CD8-positive, alpha-beta memory T cell (primary cell): ENCODE measurements around the gene ABLIM2. TPM values are rescaled to one million over a fixed set of nuclear protein-coding genes. Genes with fewer than 3 reads are reported as not detected.

Source experiments
- CTCF ChIA-PET: fragments of 350-600 bp; sonication (Branson Sonifier 250); formaldehyde crosslinking; loops from one replicate; lab custom pipeline; 2021; ENCODE audit warnings: antibody characterized with exemption; lab: Charles Lee
- POLR2A ChIA-PET: fragments of 350-600 bp; sonication (Branson Sonifier 250); formaldehyde crosslinking; loops from one replicate; lab custom pipeline; 2021; ENCODE audit warnings: antibody characterized with exemption; lab: Charles Lee
- DNase-seq, 5 donors: peaks; one replicate each; pipeline versions ENCODE4 v3.0.0 to v3.0.0-alpha.2; 2020 to 2022; ENCODE audit warnings: mixed read lengths in 1 of 5
- H3K27ac ChIP-seq: one replicate; pipeline ENCODE4 v1.7.0; 2013; ENCODE audit warnings: low read depth, mild to moderate bottlenecking, low read length, moderate library complexity
- H3K27me3 ChIP-seq: 2 replicates; pipeline ENCODE4 v1.7.0; 2013; ENCODE audit warnings: low read length, mild to moderate bottlenecking; ENCODE audit not compliant: insufficient read depth, poor library complexity, severe bottlenecking
- H3K36me3 ChIP-seq: 2 replicates; pipeline ENCODE4 v1.7.0; 2013; ENCODE audit warnings: mild to moderate bottlenecking, low read length, moderate library complexity; ENCODE audit not compliant: insufficient read depth
- H3K4me1 ChIP-seq: 2 replicates; pipeline ENCODE4 v1.7.0; 2013; ENCODE audit warnings: mild to moderate bottlenecking, low read length, moderate library complexity; ENCODE audit not compliant: insufficient read depth
- H3K4me3 ChIP-seq: 2 replicates; pipeline ENCODE4 v1.7.0; 2013; ENCODE audit warnings: mild to moderate bottlenecking, low read length
- H3K9me3 ChIP-seq: 2 replicates; pipeline ENCODE4 v1.7.0; 2013; ENCODE audit warnings: mild to moderate bottlenecking, low read length
- H3K27ac Mint-ChIP-seq, 8 donors: one replicate each; pipeline ENCODE4 v1.8.0; 2020 to 2021; ENCODE audit warnings: mixed read lengths in 8 of 8, mild to moderate bottlenecking in 6 of 8, inconsistent platforms in 3 of 8, moderate library complexity in 3 of 8
- H3K27me3 Mint-ChIP-seq, 2 donors: one replicate each; pipeline ENCODE4 v1.8.0; 2020 to 2021; ENCODE audit warnings: mixed read lengths in 2 of 2, mild to moderate bottlenecking in 1 of 2, moderate library complexity in 1 of 2
- H3K36me3 Mint-ChIP-seq, 3 donors: one replicate each; pipeline ENCODE4 v1.8.0; 2020 to 2021; ENCODE audit warnings: mixed read lengths in 3 of 3, inconsistent platforms in 1 of 3, mild to moderate bottlenecking in 1 of 3
- H3K4me1 Mint-ChIP-seq, 3 donors: one replicate each; pipeline ENCODE4 v1.8.0; 2020 to 2021; ENCODE audit warnings: mixed read lengths in 3 of 3, inconsistent platforms in 1 of 3, mild to moderate bottlenecking in 1 of 3
- H3K4me3 Mint-ChIP-seq, 7 donors: one replicate each; pipeline ENCODE4 v1.8.0; 2020 to 2021; ENCODE audit warnings: mixed read lengths in 7 of 7, mild to moderate bottlenecking in 6 of 7, moderate library complexity in 4 of 7, inconsistent platforms in 2 of 7
- H3K9me3 Mint-ChIP-seq, 5 donors: one replicate each; pipeline ENCODE4 v1.8.0; 2020 to 2022; ENCODE audit warnings: mixed read lengths in 5 of 5, mild to moderate bottlenecking in 3 of 5, moderate library complexity in 2 of 5, inconsistent platforms in 1 of 5
- polyA plus RNA-seq: library from polyadenylated mRNA; unstranded; fragments of 300-500 nt; fragmentation: Illumina TruSeq; gene quantifications from one replicate; pipeline ENCODE4 v1.2.3, GENCODE V29; 2021
- total RNA-seq, 2 experiments: library from RNA; stranded (reverse); gene quantifications; one replicate each; pipeline ENCODE4 v1.2.3, GENCODE V29; 2021

ABLIM2 gene
- total and polyA plus RNA-seq, 3 experiments from 2014 or later, result 0.72 to 1.2 (median 1.1) TPM

DNA sequence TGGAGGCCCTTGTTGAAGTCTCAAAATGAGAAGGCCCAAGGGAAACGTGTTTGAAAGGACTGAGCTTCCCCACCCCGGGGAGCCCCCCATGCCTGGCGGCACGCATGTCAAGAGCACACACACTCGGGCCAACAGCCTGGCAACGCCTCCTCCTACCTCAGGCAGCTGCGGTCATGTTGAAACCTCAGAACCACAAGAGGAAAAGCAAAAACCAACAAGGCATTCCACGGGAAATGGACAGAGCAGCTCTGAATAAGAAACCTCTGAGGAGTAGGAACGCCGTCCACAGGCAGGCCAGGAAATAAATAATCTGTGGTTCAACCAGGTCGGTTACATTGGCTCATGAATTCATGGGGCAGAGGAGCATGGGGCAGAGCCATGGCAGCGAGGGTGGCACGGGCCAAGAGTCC is 123.2 kb downstream of the ABLIM2 start:
- no peaks in the 10 kb centered on the region for H3K9me3 Mint-ChIP-seq
- Histone ChIP-seq H3K36me3 (no peaks in the 10 kb centered on the region), H3K4me1 (peaks cover 11% of the 10 kb centered on the region), H3K27ac (no peak overlapping the region), H3K9me3 (no peaks in the 10 kb centered on the region), H3K27me3 (no peaks in the 10 kb centered on the region), H3K4me3 (no peak overlapping the region)
- H3K4me1 Mint-ChIP-seq, result peaks cover 10 to 12% (median 11%) of the 10 kb centered on the region in 3 donors
- H3K36me3 Mint-ChIP-seq, result no peaks in the 10 kb centered on the region
- ChIA-PET POLR2A (no interaction called here), CTCF (no interaction called here)
- H3K4me3 Mint-ChIP-seq, result peak overlapping the region in 5 of 7 donors; percentile 5 to 58 (median 43)
- peaks cover 0 to 8% of the 10 kb centered on the region in 2 donors for H3K27me3 Mint-ChIP-seq
- peak overlapping the region in 2 of 8 donors; percentile 23 to 27 for H3K27ac Mint-ChIP-seq
- no peak for DNase-seq

DNA sequence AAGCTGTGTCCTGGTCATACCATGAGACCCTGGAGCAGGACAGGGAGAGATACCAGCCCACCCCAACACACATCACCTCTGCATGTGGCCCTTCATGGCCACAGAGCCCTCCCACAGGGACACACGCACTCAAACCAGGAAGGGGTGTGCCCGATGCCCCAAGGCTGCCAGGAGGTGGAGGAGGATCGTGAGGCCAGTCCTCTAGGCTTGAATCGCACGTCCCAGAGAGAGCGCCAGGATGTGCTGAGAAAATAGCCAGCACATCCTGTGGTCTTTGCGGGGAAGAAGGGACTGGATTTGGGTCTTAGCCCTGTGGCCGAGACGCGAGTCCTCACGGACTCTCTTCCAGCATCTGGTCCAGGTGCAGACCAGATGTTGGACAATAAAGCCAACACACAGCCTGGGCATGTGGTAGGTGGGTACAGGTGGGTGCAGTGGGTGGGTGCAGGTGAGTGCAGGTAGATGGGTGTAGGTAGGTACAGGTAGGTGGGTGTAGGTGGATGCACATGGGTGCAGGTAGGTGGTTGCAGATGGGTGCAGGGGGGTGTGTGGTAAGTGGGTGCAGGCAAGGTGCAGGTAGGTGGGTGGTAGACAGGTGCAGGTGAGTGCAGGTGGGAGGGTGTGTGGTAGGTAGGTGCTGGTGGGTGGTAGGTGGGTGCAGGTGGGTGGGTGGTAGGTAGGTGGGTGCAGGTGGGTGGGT is 124.6 kb downstream of the ABLIM2 start:
- CTCF ChIA-PET, result no interaction called here
- Mint-ChIP-seq H3K4me3 (no peak overlapping the region), H3K27me3 (peaks cover 0 to 8% of the 10 kb centered on the region in 2 donors), H3K4me1 (peaks cover 10 to 12% (median 11%) of the 10 kb centered on the region in 3 donors), H3K27ac (no peak overlapping the region), H3K9me3 (no peaks in the 10 kb centered on the region), H3K36me3 (peaks cover 0 to 2% (median 0%) of the 10 kb centered on the region in 3 donors)
- no peak overlapping the region for H3K4me3 ChIP-seq
- no peaks in the 10 kb centered on the region for H3K9me3 ChIP-seq
- no peak for DNase-seq
- H3K4me1 ChIP-seq, result peaks cover 11% of the 10 kb centered on the region
- no peaks in the 10 kb centered on the region for H3K36me3 ChIP-seq
- H3K27ac ChIP-seq, result no peak overlapping the region
- no peaks in the 10 kb centered on the region for H3K27me3 ChIP-seq
- POLR2A ChIA-PET, result no interaction called here

DNA sequence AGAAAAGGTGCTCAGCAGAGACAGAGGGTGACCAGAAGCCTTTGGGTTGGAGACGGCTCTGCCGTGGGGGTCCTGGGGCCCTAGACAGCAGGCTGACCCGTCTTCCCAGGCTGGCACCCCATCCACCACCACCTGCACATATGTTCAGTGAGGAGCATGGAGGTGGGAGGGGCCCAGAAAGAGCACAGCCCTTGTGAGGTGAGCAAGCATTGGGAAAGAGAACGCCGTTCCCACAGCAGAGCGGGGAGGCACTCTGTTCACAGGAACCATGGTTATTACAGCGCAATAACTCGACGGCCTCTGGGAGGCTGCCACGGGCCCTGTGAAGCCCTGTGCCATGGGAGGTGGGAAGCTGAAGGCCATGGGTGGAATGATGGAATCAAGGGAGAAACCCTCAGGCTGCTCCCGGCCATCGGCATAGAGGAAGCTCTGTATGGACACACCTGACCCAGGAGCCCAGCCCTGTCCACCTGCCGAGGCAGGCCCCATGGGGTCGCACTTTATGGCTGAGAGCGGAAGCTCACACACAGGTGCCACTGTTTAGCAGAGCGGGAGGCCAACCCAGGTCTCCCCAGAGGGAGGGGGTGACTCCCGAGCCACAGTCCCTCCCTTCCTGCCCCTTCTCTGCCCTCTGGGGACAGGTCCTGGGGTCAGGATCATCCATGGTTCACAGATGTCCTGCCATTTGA is 125.4 kb downstream of the ABLIM2 start:
- H3K4me3 ChIP-seq, result no peak overlapping the region
- H3K4me1 ChIP-seq, result peaks cover 11% of the 10 kb centered on the region
- no peak overlapping the region for H3K27ac ChIP-seq
- POLR2A ChIA-PET, result no interaction called here
- H3K27me3 Mint-ChIP-seq, result peaks cover 0 to 6% of the 10 kb centered on the region in 2 donors
- DNase-seq, result no peak
- H3K4me3 Mint-ChIP-seq, result no peak overlapping the region
- H3K36me3 Mint-ChIP-seq, result peaks cover 0 to 2% (median 2%) of the 10 kb centered on the region in 3 donors
- H3K4me1 Mint-ChIP-seq, result peaks cover 10 to 12% (median 11%) of the 10 kb centered on the region in 3 donors
- H3K9me3 Mint-ChIP-seq, result no peaks in the 10 kb centered on the region
- H3K27ac Mint-ChIP-seq, result no peak overlapping the region
- no peaks in the 10 kb centered on the region for H3K36me3 ChIP-seq
- no peaks in the 10 kb centered on the region for H3K27me3 ChIP-seq
- no peaks in the 10 kb centered on the region for H3K9me3 ChIP-seq
- CTCF ChIA-PET, result no interaction called here

DNA sequence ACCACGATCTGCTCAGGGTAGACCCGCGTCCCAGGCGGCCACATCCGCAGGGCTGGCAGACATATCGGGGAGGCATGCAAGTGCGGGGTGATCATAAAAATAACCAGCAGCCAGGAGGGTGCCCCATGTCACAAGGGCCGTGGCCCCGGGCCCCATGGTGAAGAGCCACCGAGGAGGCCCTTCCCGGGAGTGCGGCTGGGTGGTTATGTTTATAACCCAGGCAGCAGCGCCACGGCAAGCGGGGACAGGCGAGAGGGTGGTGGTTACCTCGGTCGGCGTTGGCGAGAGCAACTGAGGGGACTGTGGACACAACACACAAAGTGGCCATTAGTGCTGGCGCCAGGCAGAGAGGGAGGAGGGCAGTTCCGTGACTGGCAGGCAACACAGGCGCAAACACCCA is 126.2 kb downstream of the ABLIM2 start:
- POLR2A ChIA-PET, result no interaction called here
- no peak for DNase-seq

DNA sequence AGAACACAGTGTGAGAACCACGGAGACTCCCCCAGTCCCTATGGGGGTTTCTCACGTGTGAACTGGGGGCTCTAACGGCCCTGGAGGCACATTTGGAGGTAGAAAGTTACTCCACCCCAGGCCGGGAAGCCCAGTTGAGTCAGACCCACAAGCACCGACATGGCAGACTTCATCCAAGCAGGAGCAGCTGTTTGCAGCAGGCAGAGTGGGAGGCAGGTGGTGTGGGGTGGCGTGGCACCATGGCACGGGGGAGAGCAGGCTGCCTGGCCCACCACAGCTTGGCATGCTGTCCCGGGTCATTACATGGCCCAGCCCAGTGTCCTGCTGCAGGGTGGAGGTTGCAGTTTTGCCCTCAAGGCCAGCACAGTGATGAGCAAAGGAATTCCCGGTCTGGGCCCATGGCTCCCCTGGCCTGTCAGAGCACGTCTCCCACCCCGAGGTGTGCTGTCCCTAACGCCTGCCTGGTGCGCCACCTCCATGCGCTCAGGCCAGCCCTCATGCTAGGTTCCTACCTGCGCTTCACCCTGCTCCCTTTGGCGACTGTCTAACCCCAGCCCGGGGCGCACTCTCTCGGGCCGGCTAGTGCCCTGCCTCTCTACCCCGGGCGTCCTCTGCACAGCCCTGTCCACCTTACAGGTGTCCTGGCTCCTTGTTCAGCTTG is 128.4 kb downstream of the ABLIM2 start:
- H3K4me3 Mint-ChIP-seq, result no peak overlapping the region
- Histone ChIP-seq H3K4me1 (peaks cover 3% of the 10 kb centered on the region), H3K9me3 (no peaks in the 10 kb centered on the region), H3K27ac (no peak overlapping the region), H3K27me3 (no peaks in the 10 kb centered on the region), H3K4me3 (no peak overlapping the region), H3K36me3 (no peaks in the 10 kb centered on the region)
- no peaks in the 10 kb centered on the region for H3K9me3 Mint-ChIP-seq
- H3K4me1 Mint-ChIP-seq, result peaks cover 3% of the 10 kb centered on the region in 3 donors
- H3K27me3 Mint-ChIP-seq, result peaks cover 0 to 4% of the 10 kb centered on the region in 2 donors
- POLR2A ChIA-PET, result interaction anchor here (0.5 kb wide), 1 partner anchor 60 kb away, joined by 3 read pairs; no protein-coding TSS in a partner anchor
- CTCF ChIA-PET, result no interaction called here
- no peak for DNase-seq
- no peak overlapping the region for H3K27ac Mint-ChIP-seq
- peaks cover 0 to 2% (median 2%) of the 10 kb centered on the region in 3 donors for H3K36me3 Mint-ChIP-seq

More for the DNA sequence above, 126.2 kb downstream of the ABLIM2 start:
- CTCF ChIA-PET, result no interaction called here
- Mint-ChIP-seq H3K4me3 (no peak overlapping the region), H3K4me1 (peaks cover 10 to 12% (median 11%) of the 10 kb centered on the region in 3 donors), H3K27ac (no peak overlapping the region), H3K36me3 (peaks cover 0 to 2% (median 2%) of the 10 kb centered on the region in 3 donors), H3K27me3 (peaks cover 0 to 6% of the 10 kb centered on the region in 2 donors), H3K9me3 (no peaks in the 10 kb centered on the region)
- no peak overlapping the region for H3K4me3 ChIP-seq
- peaks cover 11% of the 10 kb centered on the region for H3K4me1 ChIP-seq
- H3K9me3 ChIP-seq, result no peaks in the 10 kb centered on the region
- H3K36me3 ChIP-seq, result no peaks in the 10 kb centered on the region
- no peaks in the 10 kb centered on the region for H3K27me3 ChIP-seq
- no peak overlapping the region for H3K27ac ChIP-seq

DNA sequence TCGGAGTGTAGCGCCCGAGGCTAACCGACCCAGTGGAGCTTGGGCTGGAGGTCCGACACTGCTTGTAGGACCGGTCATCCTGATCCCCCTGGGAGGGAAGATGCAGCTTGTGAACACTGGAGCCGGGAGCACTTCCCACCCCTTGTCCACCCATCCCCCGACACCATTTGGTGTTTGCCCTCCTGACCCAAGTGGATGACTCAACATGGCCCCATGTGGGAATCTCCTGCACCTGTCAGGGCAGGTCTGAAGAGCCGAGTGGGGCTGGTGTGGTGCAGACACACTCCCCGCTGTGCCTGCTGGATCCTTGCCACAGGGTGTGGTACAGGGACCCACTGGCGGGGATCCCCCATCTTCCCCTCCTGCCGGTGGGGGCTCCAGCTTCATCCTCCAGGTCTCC is 128.9 kb downstream of the ABLIM2 start:
- H3K36me3 Mint-ChIP-seq, result peaks cover 0 to 2% (median 2%) of the 10 kb centered on the region in 3 donors
- H3K9me3 Mint-ChIP-seq, result no peaks in the 10 kb centered on the region
- DNase-seq, result no peak
- Histone ChIP-seq H3K4me1 (no peaks in the 10 kb centered on the region), H3K4me3 (no peak overlapping the region), H3K36me3 (no peaks in the 10 kb centered on the region), H3K27ac (no peak overlapping the region), H3K9me3 (no peaks in the 10 kb centered on the region), H3K27me3 (no peaks in the 10 kb centered on the region)
- H3K4me1 Mint-ChIP-seq, result no peaks in the 10 kb centered on the region
- H3K27me3 Mint-ChIP-seq, result peaks cover 0 to 1% of the 10 kb centered on the region in 2 donors
- CTCF ChIA-PET, result no interaction called here
- no peak overlapping the region for H3K27ac Mint-ChIP-seq
- H3K4me3 Mint-ChIP-seq, result no peak overlapping the region
- POLR2A ChIA-PET, result interaction anchor here (0.5 kb wide), 1 partner anchor 60 kb away, joined by 3 read pairs; no protein-coding TSS in a partner anchor

DNA sequence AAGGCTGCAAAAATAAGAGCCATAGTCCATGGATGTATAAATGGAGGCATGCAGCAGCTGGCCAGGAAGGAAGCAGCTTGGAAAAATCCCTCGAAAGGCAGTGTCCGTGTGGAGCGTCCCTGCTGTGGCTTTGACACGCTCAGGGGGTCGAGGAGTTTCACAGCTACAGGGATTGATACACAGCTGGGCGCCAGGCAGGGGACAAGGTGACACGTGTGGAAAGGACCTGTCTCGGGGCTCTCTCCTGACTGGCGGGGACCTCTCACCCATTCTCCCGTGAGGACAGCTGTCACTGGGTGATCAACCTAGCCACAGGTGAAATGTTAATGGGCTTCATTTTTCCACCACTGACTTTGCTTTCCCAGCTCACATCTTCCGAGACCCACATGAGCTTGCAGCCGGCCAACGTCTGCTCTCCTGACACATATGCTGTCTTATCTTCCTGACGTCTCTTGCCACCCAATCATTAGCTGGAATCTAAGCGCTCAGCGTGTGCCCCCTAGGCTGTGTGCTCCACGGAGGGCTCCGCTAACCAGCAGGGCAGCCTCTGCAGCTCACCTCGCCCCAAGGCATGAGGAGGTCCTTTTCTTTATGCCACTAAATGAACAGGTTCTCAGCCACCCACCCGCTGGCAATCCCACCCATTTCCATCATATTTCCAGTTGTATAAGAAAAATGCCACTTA is 129.6 kb downstream of the ABLIM2 start:
- Histone ChIP-seq H3K4me1 (no peaks in the 10 kb centered on the region), H3K27me3 (no peaks in the 10 kb centered on the region), H3K27ac (no peak overlapping the region), H3K36me3 (no peaks in the 10 kb centered on the region), H3K9me3 (no peaks in the 10 kb centered on the region), H3K4me3 (no peak overlapping the region)
- CTCF ChIA-PET, result no interaction called here
- no peak for DNase-seq
- peaks cover 0 to 1% of the 10 kb centered on the region in 2 donors for H3K27me3 Mint-ChIP-seq
- no peaks in the 10 kb centered on the region for H3K4me1 Mint-ChIP-seq
- H3K9me3 Mint-ChIP-seq, result no peaks in the 10 kb centered on the region
- H3K36me3 Mint-ChIP-seq, result peaks cover 0 to 2% (median 2%) of the 10 kb centered on the region in 3 donors
- no peak overlapping the region for H3K27ac Mint-ChIP-seq
- no peak overlapping the region for H3K4me3 Mint-ChIP-seq
- POLR2A ChIA-PET, result no interaction called here
